NCI-H146 treated with DMSO at 0.1 percent for 48 hours (cell line): ENCODE measurements around the gene HES7.

ENCODE experiments used
- DNase-seq: peaks from one replicate; lab custom pipeline; 2025; ENCODE audit not compliant: unreplicated experiment; lab: John Stamatoyannopoulos, UW

HES7 gene

DNA sequence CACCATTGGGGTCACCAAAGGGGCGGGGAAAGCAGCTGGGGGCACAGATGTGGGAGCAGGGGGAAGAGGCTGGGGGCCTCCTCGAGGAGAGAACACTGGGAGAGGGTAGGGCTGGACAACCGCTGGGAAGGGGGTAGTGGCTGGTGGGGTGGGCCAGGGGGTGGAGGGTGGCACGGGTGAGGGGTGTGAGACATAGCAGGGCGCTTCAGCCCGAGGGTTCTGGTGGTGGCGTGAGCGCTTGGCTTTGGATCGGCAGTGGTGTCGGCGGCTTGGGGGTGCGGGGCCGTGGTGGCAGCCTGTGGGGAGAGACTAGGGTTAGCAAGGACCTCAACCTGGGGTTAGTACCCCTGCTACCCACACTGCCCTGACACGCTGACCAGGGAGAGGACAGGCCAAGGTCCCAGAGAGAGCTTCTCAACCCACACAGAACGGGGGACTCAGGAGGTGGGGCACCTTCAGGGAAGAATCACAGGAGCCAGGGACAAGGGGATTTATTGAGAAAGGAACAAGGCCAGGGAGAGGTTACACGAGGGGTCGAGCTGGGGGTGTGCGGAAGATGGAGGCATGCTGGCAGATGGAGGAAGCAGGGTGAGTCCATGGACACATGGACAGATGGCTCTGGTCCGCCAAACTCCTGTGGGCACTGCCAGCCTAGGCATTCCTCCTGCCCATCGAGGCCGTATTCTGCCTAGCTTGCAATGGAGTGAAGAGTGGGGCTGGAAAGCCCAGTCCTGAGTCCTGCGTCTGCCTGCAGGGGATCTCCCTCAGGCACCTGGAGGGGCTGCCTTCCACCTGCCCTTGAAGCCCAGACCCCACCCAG lies 19.9 kb upstream of the HES7 start:
- DNase-seq, result no peak

DNA sequence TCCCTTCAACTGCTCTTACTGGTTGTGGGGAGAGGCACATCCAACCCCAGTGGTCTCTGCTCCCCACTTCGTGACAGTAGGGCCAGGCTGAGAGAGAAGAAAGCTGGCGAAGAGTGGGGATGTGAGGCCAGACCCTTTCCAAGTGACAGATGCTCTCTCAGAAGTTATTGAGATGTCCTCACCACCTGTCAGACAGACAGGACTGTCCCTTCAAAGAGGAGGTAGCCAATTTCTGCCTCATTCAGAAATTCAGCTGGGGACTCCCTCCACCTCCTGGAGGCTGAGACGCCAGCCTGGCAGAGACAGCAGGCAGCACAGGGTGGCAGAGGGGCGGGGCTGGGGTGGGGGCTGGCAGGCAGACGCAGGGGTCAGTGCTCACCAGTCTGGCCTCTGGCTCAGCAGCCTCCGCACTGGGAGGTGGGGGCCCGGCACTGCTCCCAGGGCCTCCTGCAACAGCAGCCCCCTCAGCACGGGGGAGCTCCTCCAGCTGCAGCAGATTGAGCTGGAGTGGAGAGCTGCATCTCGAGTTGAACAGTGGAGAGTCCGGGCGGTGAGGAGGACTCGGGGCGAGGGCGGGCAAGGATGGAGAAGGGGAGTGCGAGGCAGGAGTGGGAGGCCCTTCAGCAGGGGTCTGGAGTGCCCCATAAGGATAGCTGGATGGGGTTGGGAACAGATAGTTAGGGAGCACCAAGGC lies 19.1 kb upstream of the HES7 start:
- DNase-seq, result no peak

DNA sequence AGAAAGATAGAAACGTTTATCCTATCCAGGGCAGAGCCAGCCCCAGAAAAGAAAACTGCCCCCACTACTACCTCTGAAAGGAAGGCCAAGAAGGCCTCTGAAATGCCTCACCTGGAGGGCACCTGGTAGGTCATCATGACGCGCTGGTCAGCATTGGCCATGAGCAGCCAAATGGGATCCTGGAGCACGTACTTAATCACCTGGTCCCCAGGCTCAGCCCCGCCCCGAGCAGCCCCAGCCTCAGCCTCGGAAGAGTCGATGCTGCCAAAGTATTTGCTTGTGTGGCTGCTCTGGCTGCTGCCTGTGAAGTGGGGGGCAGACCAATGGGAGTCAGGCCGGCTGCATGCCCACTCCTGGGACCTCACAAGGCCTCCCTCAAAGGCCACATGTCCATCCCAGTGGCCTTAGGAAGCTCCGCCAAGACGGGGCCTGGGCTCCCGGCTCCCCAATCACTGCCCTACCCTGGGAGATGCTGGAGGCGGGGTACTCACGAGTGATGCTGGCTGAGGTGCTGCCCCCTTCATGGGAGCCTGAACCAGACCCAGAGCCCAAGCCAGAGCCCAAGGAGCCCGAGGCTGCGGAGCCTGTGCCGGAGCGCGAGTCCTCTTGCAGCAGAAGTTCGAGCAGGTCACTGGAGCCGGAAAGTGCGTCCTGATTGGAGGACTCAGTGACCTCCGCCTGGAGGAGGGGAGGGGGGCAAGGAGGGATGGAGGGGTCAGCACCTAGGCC lies 18.4 kb upstream of the HES7 start:
- no peak for DNase-seq

DNA sequence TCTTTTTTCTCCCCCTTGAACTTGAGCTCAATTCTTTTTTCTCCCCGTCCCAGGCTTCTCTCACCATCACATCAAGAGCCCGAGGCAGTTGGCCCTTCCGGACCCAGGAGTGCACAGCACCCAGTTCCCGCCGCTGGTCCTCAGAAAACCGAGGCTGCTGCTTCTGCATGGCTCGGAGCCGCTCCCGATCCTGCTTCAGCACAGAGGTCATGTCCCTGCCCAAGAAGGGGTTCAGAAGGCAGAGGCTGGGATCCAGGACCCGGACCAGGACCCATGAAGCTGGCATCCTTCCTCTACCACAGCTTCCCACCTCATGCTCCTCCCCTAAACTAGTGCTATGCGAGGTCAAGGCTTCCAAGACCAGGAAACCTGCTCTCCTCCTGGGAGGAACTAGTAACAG lies 17.8 kb upstream of the HES7 start:
- DNase-seq, result no peak

DNA sequence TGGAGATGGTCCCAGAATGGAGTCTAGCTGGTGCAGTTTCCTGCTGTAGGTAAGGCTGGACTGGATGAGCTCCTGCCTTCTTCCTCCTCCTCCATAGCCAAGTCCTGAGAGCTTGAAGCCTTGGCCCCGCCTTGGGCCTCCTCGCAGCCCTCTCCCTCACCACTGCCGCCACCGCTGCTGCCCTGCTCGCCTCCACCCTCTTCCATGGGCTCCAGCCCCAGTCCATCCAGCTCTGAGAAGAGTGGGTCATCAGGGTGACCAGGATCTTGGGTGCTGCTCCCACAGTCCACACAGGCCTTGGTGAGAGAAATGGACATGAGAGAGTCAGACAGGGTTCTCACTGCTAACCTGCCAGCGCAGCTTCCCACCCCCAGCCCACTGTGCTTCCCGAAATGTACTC lies 17.1 kb upstream of the HES7 start:
- no peak for DNase-seq

DNA sequence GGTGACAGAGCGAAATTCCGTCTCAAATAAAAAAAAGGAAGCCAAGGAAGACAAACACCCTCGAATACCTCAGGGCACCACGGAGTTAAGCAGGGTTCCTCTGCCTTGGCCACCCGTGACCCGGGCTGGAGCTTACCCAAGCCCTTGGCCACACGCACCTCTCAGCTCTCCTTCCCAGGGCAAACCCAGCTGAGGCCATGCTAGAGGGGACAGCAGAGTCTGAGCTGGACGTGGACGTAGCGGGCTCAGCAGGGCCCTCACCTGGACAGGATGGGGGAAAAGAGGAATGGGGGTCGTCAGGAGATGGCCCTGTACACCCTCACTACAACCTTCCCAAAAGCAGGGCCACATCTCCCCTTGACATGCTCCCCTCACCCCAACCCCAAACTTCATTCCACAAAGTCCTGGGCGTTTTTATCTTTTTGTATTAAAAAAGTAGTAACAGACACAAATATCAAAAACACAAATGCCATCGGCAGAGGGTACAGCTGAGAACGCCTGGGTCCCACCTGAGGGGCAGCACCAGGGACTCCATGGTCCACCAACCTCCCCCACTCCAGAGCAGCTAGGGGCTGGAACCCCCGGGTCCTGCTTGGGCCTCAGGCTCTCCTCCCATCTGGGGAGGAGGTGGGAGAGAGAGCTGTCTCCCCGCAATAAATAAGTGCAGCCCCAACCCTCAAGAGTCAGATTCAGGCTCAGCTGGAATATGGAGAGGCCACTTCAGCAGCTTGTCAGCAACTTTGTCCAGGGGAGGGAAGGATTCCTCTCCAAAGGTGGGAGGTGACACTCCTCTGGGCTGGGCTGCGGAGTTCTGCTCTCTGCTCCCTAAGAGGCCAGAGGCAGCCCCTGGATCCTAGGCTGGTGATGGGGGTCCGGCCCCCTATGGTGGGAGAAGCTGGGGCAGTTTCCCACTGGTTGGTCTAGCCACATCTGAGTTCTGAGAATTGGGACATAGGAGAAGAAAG lies 16.4 kb upstream of the HES7 start:
- DNase-seq, result no peak

DNA sequence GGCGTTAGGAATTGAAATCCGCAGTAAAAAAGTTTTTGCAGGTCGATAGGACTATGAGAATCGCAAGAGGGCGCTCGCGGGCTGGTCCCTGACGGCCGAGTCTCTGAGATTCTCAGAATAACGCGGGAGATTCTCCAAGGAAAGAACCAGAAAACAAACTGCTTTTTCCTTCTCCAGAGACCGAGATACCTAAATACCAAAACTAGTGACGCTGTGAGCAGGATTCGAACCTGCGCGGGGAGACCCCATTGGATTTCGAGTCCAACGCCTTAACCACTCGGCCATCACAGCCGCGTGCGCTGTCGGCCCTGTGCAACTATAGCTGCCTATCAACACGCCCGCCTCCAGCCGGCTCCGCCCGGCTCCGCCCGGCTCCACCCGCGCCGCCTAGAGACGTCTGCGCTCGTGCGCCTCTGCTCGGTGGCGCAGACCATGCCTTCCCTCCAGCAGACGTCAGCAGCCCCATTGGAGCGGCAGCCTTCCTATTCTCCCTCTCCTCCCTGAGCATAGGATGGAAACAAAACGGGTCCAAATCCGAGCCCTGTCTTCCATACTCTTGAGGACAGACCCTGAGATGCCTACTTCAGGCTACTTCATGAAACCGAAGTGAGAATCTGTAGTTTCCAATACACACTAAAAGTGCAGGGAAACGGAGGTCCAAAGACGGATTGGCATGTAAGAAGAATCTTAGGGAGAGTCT lies 14.9 kb upstream of the HES7 start:
- DNase-seq, result peak; percentile 90

DNA sequence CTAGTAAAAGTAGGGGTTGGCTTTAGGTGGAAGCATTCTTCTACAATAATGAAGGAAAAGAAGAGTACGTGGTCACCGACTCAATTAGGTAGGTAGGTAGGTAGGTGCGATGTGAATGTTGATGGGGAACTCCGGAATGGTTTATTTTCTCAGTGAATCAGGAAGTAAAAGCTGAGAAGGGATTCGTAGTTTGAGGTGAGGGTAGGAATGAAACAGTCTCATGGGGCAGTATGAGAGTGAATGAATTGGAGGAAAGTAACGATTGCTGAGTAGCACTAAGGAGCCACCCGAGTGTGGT lies 14.4 kb upstream of the HES7 start:
- DNase-seq, result no peak

DNA sequence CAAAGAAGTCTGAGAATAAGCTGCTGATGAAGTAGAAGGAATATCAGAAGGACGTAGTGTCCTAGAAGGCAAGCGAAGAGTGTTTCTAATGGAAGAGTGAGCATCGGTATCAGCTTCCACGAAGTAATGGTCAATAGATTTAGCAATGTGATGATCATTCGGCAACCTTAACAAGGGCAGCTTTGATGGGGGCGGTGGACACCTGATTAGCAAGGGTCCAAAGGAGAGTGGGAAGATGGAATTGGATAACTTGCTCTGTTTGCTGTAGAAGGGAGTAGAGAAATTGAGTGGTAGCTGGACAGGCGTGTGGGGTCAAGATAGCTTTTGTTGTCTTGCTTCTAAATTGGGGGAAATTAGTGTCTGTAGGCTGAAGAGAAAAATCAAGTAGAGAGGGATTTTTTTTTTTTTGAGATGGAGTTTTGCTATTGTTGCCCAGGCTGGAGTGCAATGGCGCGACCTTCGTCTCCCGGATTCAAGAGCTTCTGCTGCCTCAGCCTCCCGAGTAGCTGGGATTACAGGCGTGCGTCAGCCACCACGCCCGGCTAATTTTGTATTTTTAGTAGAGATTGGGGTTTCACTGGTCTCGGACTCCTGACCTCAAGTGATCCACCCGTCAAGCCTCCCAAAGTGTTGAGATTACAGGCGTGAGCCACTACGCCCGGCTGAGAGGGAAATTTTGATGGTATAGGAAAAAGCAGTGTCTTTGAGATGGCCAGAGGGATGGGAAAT lies 13.9 kb upstream of the HES7 start:
- no peak for DNase-seq

DNA sequence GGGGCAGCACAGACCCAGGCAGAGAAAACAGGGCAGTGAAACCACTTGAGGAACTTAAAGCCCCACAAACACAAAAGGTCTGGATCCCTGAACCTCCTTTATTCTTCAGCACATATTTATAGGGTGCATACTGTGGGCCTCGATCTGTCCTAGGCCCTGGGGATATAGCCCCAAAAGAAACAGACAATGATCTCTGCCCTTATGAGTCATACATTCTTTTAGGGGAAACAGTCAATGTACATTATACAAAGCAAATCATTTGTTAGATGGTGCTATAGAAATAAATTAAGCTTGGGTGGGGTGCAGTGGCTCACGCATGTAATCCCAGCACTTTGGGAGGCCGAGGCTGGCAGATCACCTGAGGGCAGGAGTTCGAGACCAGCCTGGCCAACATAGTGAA lies 10.0 kb upstream of the HES7 start:
- DNase-seq, result no peak

DNA sequence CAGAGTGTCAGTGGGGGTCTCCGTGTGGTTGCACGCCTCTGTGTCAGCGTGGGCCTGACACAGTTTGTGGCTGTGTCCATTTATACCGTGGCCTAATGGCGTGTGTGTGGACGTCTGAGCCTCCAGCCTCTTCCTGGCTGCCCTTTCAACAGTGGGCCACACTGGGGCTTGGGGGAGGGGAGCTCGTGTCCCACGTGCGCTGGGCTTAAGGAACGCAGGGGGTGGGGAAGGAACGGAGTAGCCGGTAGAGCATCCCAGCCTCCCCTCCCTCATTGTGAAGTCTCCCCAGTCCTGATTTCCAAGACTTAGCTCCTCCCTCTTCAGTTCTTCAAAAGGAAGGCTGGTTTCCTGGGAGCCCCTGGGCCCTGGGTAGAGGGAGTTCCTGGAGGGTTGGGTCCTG lies 9.5 kb upstream of the HES7 start:
- DNase-seq, result no peak

DNA sequence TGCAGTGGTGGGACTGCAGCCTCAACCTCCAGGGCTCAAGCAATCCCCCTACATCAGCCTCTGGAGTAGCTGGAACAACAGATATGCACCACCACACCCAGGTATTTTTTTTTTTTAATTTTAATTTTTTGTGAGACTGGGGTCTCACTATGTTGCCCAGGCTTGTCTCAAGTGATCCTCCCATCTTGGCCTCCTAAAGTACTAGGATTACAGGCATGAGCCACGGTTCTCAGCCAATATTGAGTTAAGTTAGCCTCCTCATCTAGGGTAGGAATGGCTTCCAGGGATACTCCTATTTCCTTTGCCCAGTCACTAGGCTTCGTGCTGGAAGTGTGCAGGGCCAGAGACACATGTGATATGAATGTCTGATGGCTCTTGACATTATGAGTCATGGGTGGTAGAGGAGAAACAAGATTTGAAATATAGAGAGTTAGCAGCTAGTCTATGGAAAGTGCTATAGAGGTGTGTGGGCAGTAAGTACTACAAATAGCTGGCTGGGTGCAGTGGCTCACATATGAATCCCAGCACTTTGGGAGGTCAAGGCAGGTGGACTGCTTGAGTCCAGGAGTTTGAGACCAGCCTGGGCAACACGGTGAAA lies 8.0 kb upstream of the HES7 start:
- no peak for DNase-seq

DNA sequence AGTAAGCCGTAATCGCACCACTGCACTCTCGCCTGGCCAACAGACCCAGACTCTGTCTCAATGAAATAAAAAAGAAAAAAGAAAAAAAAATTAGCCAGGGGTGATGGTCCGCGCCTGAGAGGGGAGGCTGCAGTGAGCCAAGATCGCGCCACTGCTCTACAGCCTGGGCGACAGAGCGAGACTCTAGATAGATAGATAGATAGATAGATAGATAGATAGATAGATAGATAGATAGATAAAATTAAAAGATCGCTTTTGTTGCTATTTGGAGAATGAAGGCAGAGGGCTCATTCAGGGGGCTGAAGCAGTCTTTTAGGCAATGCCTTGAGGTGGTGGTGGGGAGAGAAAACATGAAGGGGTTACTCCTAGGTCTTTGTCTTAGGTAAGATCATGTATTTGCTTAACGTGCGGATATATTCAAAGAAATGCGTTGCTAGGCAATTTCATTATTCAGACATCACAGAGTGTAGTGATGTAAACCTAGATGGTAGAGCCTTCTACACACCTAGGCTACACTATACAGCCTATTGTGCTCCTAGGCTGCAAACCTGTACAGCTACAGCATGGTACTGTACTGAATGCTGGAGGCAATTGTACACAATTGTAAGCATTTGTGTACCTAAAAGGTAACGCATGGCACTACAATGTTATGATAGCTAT lies 4.3 kb upstream of the HES7 start:
- DNase-seq, result peak; percentile 17

DNA sequence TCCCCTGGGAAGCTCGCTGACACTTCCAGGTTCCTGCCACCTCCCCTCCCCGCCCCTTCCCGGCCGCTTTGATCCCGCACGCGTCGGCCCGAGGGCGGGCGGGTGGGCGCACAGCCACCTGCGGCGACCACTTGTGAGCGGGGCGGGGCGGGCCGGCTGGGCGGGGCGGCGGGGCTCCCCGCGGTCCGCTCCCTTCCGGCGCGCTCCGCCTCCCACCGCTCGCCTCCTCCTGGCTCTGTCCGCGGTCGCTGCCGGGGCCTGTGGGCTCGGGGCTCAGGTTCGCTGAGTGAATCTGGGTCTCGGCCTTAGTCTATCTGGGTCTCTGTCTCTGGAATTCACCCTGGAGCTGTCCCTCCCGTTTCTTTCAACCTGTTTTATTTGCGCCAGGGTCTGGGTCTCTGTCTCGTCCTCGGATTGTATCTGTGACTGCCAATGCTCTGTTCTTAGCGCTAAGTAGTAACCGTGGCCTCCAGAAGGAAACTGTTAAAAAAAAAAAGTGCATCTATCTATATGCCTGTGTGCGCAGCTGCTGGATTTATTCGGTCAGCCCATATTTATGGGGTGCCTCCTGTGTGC lies 2.7 kb upstream of the HES7 start:
- DNase-seq, result peak; percentile 47

DNA sequence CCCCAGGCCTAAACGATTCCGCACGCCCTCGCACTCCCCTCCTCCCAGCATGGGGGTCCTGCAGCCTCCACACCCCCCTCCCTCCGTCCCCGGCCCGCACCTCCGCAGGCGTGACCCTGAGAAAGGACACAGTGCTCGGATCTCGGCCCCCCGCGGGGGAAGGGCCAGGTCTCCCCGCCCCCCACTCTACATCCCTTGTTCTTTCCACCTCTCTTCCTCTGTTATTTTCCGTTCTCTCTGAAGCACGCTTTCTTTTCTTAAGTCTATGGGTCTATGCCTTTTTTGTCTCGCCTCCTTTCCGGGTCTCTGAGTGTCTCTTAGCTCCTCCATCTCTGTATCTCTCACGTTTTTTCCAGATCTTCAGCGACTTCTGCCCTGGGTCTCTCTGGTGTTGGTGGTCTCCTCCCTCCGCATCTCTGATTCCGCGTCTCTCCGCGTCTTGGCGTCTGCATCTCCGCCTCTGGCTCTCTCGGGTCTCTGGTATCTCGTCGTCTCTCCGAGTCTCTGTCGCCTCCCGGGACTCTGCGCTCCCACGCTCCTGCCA lies 2.1 kb upstream of the HES7 start:
- DNase-seq, result no peak

DNA sequence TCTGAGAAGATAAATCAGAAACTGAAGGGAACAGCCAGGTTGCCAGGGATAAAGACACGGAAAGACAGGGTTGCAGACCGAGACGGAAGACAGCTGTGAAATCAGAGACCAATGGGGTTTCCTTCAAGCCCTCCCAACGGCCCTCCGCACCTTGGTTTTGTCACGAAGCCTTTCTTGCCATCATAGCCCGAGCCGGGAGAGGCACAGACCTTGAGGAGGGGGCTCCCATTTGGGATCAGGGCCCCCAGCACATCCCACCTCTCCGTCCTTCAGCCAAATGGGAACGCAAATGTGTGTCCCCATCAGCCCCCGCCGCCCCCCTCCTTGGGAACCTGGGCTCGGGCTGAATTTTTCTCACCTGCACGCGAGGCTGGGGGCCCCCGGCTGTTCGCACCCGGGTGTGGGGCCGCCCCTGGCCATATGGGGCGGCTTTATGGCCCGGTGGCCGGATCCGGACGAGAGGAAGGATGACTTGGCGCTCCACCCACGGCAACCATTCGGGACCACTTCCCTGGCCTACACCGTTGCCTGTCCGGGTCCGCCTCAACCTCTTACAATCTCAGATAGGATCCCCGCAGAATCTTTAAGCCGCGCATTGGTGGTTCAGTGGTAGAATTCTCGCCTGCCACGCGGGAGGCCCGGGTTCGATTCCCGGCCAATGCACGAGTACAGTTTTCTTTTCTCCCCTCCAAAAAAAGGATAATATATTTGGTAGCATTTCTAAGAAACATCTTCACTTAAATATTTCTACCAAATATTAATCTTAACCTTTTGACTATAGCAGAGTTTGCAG lies 1.4 kb upstream of the HES7 start:
- peak; percentile 50 for DNase-seq

DNA sequence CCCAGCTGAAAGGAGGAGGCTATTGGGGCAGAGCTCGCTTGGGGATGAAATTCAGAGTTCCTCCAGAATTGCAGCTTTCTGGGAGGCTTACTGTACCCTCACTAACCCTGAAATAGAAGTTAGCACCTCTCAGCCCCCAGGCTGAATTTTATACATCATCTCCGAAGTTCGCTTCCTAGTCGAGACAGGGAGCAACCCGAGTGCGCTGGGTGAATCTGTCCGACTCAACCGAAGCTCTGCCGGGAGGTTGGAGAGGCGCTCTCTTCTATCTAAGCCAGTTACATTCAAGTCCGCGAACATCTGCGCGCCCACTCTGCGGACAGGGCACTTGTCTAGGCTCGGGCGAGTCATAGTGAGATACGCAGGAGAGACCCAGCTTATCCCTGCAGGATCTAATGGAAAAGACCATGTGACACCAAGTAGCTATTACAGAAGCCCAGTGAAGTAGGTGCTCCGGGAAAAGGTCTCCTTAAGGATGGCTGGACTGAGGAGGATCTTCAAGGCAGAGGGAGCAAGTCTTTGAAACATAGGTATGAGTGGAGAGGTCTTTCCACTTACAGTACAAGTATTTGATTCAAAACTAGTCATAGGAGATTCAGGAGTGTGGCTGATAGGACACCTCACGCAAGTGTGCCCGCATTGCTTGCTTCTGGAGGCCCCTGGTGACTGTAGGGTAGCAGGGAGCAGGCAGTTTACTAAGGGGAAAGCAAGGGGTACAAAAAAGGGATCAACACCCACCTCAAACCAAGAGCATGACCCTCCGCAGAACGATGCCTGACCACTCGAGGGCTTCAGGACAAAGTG lies 646 bp upstream of the HES7 start:
- no peak for DNase-seq
